ENCODE data around the gene FREM1. TPM values are rescaled to one million over a fixed set of nuclear protein-coding genes. Genes with fewer than 3 reads are reported as not detected.
A peak's percentile ranks its signal among the peaks of the same experiment; 100 is the strongest.

The FREM1 gene
- total and polyA plus RNA-seq, 2 donors (not counting 1 experiment from before 2014, with no cell fraction given), result not detected

GRCh38 chr9:14693251-14693861, 216.9 kb downstream of the FREM1 start, which contains the start of gene ZDHHC21:
Gene ZDHHC21, minus strand, starts transcription at chr9:14693432. Its CDS starts 19,092 bp downstream, at chr9:14674340.
- ATAC-seq (ENCODE audit: low read depth), result peak; percentile 80
- CTCF ChIA-PET, result interaction anchor here (0.6 to 1.8 kb wide), 3 partner anchors 32 to 725 kb away, joined by 3 to 8 read pairs (median 4); no protein-coding TSS in a partner anchor
- no peaks in the 10 kb centered on the region for H3K27me3 Mint-ChIP-seq

More at GRCh38 chr9:14693251-14693861, 216.9 kb downstream of the FREM1 start, which contains the start of gene ZDHHC21:
- peak within 1 kb of the TSS; percentile 79 for H3K9ac ChIP-seq (ENCODE audit: low read length)
- H4K20me1 ChIP-seq (ENCODE audit: control insufficient read depth, insufficient read depth, low read length, poor library complexity, severe bottlenecking), result no peaks in the 10 kb centered on the region
- no peaks in the 10 kb centered on the region for H3K9me3 Mint-ChIP-seq (ENCODE audit: insufficient read depth)
- peaks cover 49% of the 10 kb centered on the region for H3K4me1 Mint-ChIP-seq
- peaks cover 0 to 4% (median 0%) of the 10 kb centered on the region in 4 experiments for H3K27me3 ChIP-seq (replicated peaks in 1 of 4; ENCODE audit: control extremely low read depth in 1 of 4, control insufficient read depth in 3 of 4, insufficient read depth in 4 of 4, low read length in 3 of 4)
- H3K27ac ChIP-seq (ENCODE audit: low read length in 2 of 2), result peak within 1 kb of the TSS; percentile 27 to 72
- POLR2A ChIA-PET, result interaction anchor here (0.6 to 0.8 kb wide), 2 partner anchors 778 to 818 kb away, joined by 3 read pairs; no protein-coding TSS in a partner anchor
- intact Hi-C loops (cut with micrococcal nuclease), result loop anchor here (1.0 to 5.0 kb wide), 2 partner anchors 13 to 36 kb away; no protein-coding TSS in a partner anchor
- H3K4me3 ChIP-seq (ENCODE audit: control extremely low read depth in 1 of 5, extremely low read depth in 1 of 5, insufficient read depth in 1 of 5, low read depth in 2 of 5, low read length in 4 of 5), result peak within 1 kb of the TSS; percentile 41 to 80 (median 68)
- H3K4me3 Mint-ChIP-seq, result peak within 1 kb of the TSS; percentile 95
- TF ChIP-seq, protein P1, sequence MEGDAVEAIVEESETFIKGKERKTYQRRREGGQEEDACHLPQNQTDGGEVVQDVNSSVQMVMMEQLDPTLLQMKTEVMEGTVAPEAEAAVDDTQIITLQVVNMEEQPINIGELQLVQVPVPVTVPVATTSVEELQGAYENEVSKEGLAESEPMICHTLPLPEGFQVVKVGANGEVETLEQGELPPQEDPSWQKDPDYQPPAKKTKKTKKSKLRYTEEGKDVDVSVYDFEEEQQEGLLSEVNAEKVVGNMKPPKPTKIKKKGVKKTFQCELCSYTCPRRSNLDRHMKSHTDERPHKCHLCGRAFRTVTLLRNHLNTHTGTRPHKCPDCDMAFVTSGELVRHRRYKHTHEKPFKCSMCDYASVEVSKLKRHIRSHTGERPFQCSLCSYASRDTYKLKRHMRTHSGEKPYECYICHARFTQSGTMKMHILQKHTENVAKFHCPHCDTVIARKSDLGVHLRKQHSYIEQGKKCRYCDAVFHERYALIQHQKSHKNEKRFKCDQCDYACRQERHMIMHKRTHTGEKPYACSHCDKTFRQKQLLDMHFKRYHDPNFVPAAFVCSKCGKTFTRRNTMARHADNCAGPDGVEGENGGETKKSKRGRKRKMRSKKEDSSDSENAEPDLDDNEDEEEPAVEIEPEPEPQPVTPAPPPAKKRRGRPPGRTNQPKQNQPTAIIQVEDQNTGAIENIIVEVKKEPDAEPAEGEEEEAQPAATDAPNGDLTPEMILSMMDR (IDR thresholded peaks at IDR 0.05), result no peak
- no peak for TF ChIP-seq EZH2 (IDR thresholded peaks at IDR 0.05; ENCODE audit: borderline replicate concordance, insufficient read depth, low read depth, low read length, poor library complexity, severe bottlenecking)
- H2AFZ ChIP-seq (ENCODE audit: insufficient read depth, low read depth, low read length, poor library complexity, severe bottlenecking), result peak within 1 kb of the TSS; percentile 96
- peaks cover 41 to 43% of the 10 kb centered on the region in 2 donors for H3K4me1 ChIP-seq (ENCODE audit: control insufficient read depth in 2 of 2, insufficient read depth in 2 of 2, low read length in 2 of 2)
- H3K27ac Mint-ChIP-seq, result peak within 1 kb of the TSS; percentile 95
- DNase-seq, result peak; percentile 69
- 3% methylated on average over 50 of the region's 50 CpGs for WGBS (ENCODE audit: insufficient coverage)
- H3K79me2 ChIP-seq (ENCODE audit: control insufficient read depth, insufficient read depth, low read length), result peaks cover 39% of the 10 kb centered on the region
- H3K36me3 ChIP-seq (replicated peaks in 1 of 2; ENCODE audit: control extremely low read depth in 1 of 2, control insufficient read depth in 1 of 2, extremely low read depth in 1 of 2, insufficient read depth in 2 of 2, low read length in 1 of 2), result peaks cover 0 to 15% of the 10 kb centered on the region in 2 experiments
- H3K9me3 ChIP-seq (ENCODE audit: control extremely low read depth in 1 of 3, control insufficient read depth in 2 of 3, insufficient read depth in 1 of 3, low read length in 2 of 3), result no peaks in the 10 kb centered on the region
- peak within 1 kb of the TSS; percentile 89 for H3K4me2 ChIP-seq (replicated peaks; ENCODE audit: low read depth, low read length, poor library complexity, severe bottlenecking)
